Liver (tissue), 9 donors: ENCODE results near the gene GRIN2D. TPM values are rescaled to one million over a fixed set of nuclear protein-coding genes. Genes with fewer than 3 reads are reported as not detected.

Experiments
- DNase-seq: peaks from one replicate; pipeline ENCODE4 v3.0.0-alpha.2; 2017; ENCODE audit warnings: low spot score
- H3K27ac ChIP-seq, 2 donors: one replicate each; pipeline ENCODE4 v1.7.0; 2013; ENCODE audit warnings: inconsistent platforms in 2 of 2, low read length in 2 of 2, control low read depth in 1 of 2, low read depth in 1 of 2, mild to moderate bottlenecking in 1 of 2
- H3K27me3 ChIP-seq, 4 donors: one replicate each; pipeline versions ENCODE4 v1.6.1 to v1.7.0; 2013; ENCODE audit warnings: low read length in 3 of 4, inconsistent platforms in 1 of 4, mild to moderate bottlenecking in 1 of 4, moderate library complexity in 1 of 4; ENCODE audit not compliant: control insufficient read depth in 4 of 4, insufficient read depth in 4 of 4
- H3K36me3 ChIP-seq, 4 donors: one replicate each; pipeline versions ENCODE4 v1.6.1 to v1.7.0; 2013; ENCODE audit warnings: low read length in 3 of 4, mild to moderate bottlenecking in 3 of 4, low read depth in 1 of 4, moderate library complexity in 1 of 4; ENCODE audit not compliant: control insufficient read depth in 4 of 4, insufficient read depth in 3 of 4
- H3K4me1 ChIP-seq, 4 donors: one replicate each; pipeline versions ENCODE4 v1.6.1 to v1.7.0; 2013; ENCODE audit warnings: low read length in 3 of 4, mild to moderate bottlenecking in 3 of 4, moderate library complexity in 1 of 4; ENCODE audit not compliant: control insufficient read depth in 4 of 4, insufficient read depth in 4 of 4
- H3K4me3 ChIP-seq, 3 donors: one replicate each; pipeline versions ENCODE4 v1.6.1 to v1.7.0; 2013; ENCODE audit warnings: low read length in 3 of 3, control low read depth in 1 of 3, low read depth in 1 of 3, mild to moderate bottlenecking in 1 of 3
- H3K9ac ChIP-seq, 2 donors: one replicate each; pipeline ENCODE4 v1.7.0; 2013; ENCODE audit warnings: low read length in 2 of 2, mild to moderate bottlenecking in 2 of 2, moderate library complexity in 2 of 2, control low read depth in 1 of 2, low read depth in 1 of 2
- H3K9me3 ChIP-seq, 4 donors: one replicate each; pipeline versions ENCODE4 v1.6.1 to v1.7.0; 2013; ENCODE audit warnings: low read length in 3 of 4; ENCODE audit not compliant: control insufficient read depth in 4 of 4
- ATF3 ChIP-seq: IDR thresholded peaks from 2 replicates; pipeline ENCODE4 v1.6.1; 2016; ENCODE audit warnings: antibody characterized with exemption
- CTCF ChIP-seq: fragments of 150-350 bp; IDR thresholded peaks from 2 replicates; pipeline ENCODE4 v1.5.1; 2017; ENCODE audit warnings: improper control_type of control experiment, low read depth, low read length; ENCODE audit not compliant: missing input control
- EGR1 ChIP-seq, 2 donors: IDR thresholded peaks; 2 replicates each; pipeline ENCODE4 v1.6.1; 2016 to 2018; ENCODE audit warnings: antibody characterized with exemption in 2 of 2, low read depth in 2 of 2
- FOXA1 ChIP-seq: IDR thresholded peaks from 2 replicates; pipeline ENCODE4 v1.6.1; 2016; ENCODE audit warnings: antibody characterized with exemption
- FOXA2 ChIP-seq: IDR thresholded peaks from 2 replicates; pipeline ENCODE4 v1.6.1; 2016; ENCODE audit warnings: antibody characterized with exemption
- GABPA ChIP-seq, 2 donors: IDR thresholded peaks in 1 of 2; conservative IDR thresholded peaks in 1 of 2; 2 replicates each; pipeline ENCODE4 v1.6.1; 2016; ENCODE audit warnings: antibody characterized with exemption in 2 of 2, mild to moderate bottlenecking in 1 of 2, moderate library complexity in 1 of 2
- HNF4G ChIP-seq: IDR thresholded peaks from 2 replicates; pipeline ENCODE4 v1.6.1; 2016; ENCODE audit warnings: antibody characterized with exemption
- JUND ChIP-seq, 2 donors: IDR thresholded peaks; 2 replicates each; pipeline ENCODE4 v1.6.1; 2016; ENCODE audit warnings: antibody characterized with exemption in 2 of 2
- NR2F2 ChIP-seq: IDR thresholded peaks from 2 replicates; pipeline ENCODE4 v1.6.1; 2016; ENCODE audit warnings: antibody characterized with exemption
- RAD21 ChIP-seq, 2 donors: IDR thresholded peaks; 2 replicates each; pipeline ENCODE4 v1.6.1; 2016; ENCODE audit warnings: antibody characterized with exemption in 2 of 2, mild to moderate bottlenecking in 2 of 2
- REST ChIP-seq: IDR thresholded peaks from 2 replicates; pipeline ENCODE4 v1.6.1; 2016; ENCODE audit warnings: antibody characterized with exemption, mild to moderate bottlenecking
- RXRA ChIP-seq, 2 donors: IDR thresholded peaks; 2 replicates each; pipeline ENCODE4 v1.6.1; 2017 to 2018; ENCODE audit warnings: antibody characterized with exemption in 2 of 2, mild to moderate bottlenecking in 1 of 2
- SP1 ChIP-seq: IDR thresholded peaks from 2 replicates; pipeline ENCODE4 v1.6.1; 2018; ENCODE audit warnings: antibody characterized with exemption, mild to moderate bottlenecking
- TAF1 ChIP-seq: conservative IDR thresholded peaks from 2 replicates; pipeline ENCODE4 v1.6.1; 2016; ENCODE audit warnings: antibody characterized with exemption, mild to moderate bottlenecking
- YY1 ChIP-seq: IDR thresholded peaks from 2 replicates; pipeline ENCODE4 v1.6.1; 2016; ENCODE audit warnings: antibody characterized with exemption, mild to moderate bottlenecking
- ZBTB33 ChIP-seq: IDR thresholded peaks from 2 replicates; pipeline ENCODE4 v1.6.1; 2016; ENCODE audit warnings: antibody characterized with exemption
- WGBS: extraction: QIAGEN DNeasy Blood & Tissue Kit; methylation state at CpG from one replicate; pipeline ENCODE4 v1.1.7; 2013; 5-methylcytosine and 5-hydroxymethylcytosine counted together
- polyA plus RNA-seq, 2 donors: library from polyadenylated mRNA; stranded (reverse) in 1 of 2; unstranded in 1 of 2; fragments of 200-250 nt in 1 of 2; fragments of >200 nt in 1 of 2; fragmentation: Nextera tagmentation in 1 of 2; extraction: Ambion mirVana in 1 of 2; gene quantifications; one replicate each; pipeline versions ENCODE4 v1.2.1 to v1.2.3, GENCODE V29; 2013 to 2015
- total RNA-seq, 2 donors: library from RNA; depleted of rRNA; stranded (reverse); fragments of >200 nt; gene quantifications; one replicate each; pipeline ENCODE4 v1.2.3, GENCODE V29; 2014
- TF ChIP-seq, protein P1 (sequence below): IDR thresholded peaks from 2 replicates; pipeline ENCODE4 v1.6.1; 2016; ENCODE audit warnings: antibody characterized with exemption
- donor health status: healthy.
- donor health status: healthy.
- donor health status: healthy.
- donor health status: healthy.
- donor health status: healthy.

The GRIN2D gene
- total and polyA plus RNA-seq, 4 donors: 0.13 to 0.33 (median 0.17) TPM; not detected in 1

- no peak for TF ChIP-seq RAD21 (IDR thresholded peaks at IDR 0.05)
- no peak for TF ChIP-seq CTCF
- TF ChIP-seq REST: no peak
- TF ChIP-seq HNF4G: no peak
- TF ChIP-seq FOXA2: no peak
- TF ChIP-seq FOXA1: no peak
- no peaks in the 10 kb centered on the region for H3K27me3 ChIP-seq
- no peaks in the 10 kb centered on the region for H3K9me3 ChIP-seq
- no peaks in the 10 kb centered on the region for H3K36me3 ChIP-seq
- no peak overlapping the region for H3K9ac ChIP-seq
- 96% methylated on average over 5 of the region's 5 CpGs for WGBS
- no peak overlapping the region for H3K27ac ChIP-seq
- H3K4me1 ChIP-seq: no peaks in the 10 kb centered on the region
- DNase-seq: no peak
- H3K4me3 ChIP-seq: no peak overlapping the region
Observed at GRCh38 chr19:48350856-48351255, 42.6 kb upstream of the GRIN2D start.

- Histone ChIP-seq H3K36me3 (no peaks in the 10 kb centered on the region), H3K27ac (no peak overlapping the region), H3K9me3 (no peaks in the 10 kb centered on the region), H3K9ac (no peak overlapping the region), H3K27me3 (no peaks in the 10 kb centered on the region), H3K4me1 (no peaks in the 10 kb centered on the region), H3K4me3 (no peak overlapping the region)
- peak; percentile 87 for DNase-seq
- TF ChIP-seq HNF4G: no peak
- peak; percentile 58 to 79 for TF ChIP-seq RAD21 (IDR thresholded peaks at IDR 0.05)
- no peak for TF ChIP-seq ZBTB33
- no peak for TF ChIP-seq REST
- no peak for TF ChIP-seq FOXA2
- TF ChIP-seq JUND (IDR thresholded peaks at IDR 0.05): no peak
- no peak for TF ChIP-seq SP1
- no peak for TF ChIP-seq EGR1 (IDR thresholded peaks at IDR 0.05; ENCODE audit: low read depth in 2 of 2)
- TF ChIP-seq YY1: no peak
- peak; percentile 72 for TF ChIP-seq CTCF
- TF ChIP-seq FOXA1: no peak
- TF ChIP-seq, protein P1, sequence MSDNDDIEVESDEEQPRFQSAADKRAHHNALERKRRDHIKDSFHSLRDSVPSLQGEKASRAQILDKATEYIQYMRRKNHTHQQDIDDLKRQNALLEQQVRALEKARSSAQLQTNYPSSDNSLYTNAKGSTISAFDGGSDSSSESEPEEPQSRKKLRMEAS: no peak
- no peak for TF ChIP-seq RXRA (IDR thresholded peaks at IDR 0.05)
- no peak for TF ChIP-seq NR2F2
- TF ChIP-seq GABPA (IDR thresholded peaks at IDR 0.05 in 1 of 2, conservative IDR thresholded peaks at IDR 0.05 in 1 of 2): no peak
- no peak for TF ChIP-seq TAF1
- TF ChIP-seq ATF3: no peak
- 59% methylated on average over 8 of the region's 8 CpGs for WGBS
Observed at GRCh38 chr19:48351341-48351752, 42.1 kb upstream of the GRIN2D start.
